Right forelimb (tissue), 1 donor: ENCODE data around the gene PRKAB1.

Source experiments
- DNase-seq: peaks from one replicate; pipeline ENCODE4 v3.0.0-alpha.2; 2018

Gene PRKAB1

GRCh38 chr12:119664642-119665041 lies 3.3 kb upstream of the PRKAB1 start:
- no peak for DNase-seq

GRCh38 chr12:119665164-119665929 lies 2.6 kb upstream of the PRKAB1 start:
- DNase-seq: no peak

- DNase-seq: no peak
Measured at GRCh38 chr12:119666226-119666795, 1.6 kb upstream of the PRKAB1 start.

- no peak for DNase-seq
Measured at GRCh38 chr12:119666900-119667576, 895 bp upstream of the PRKAB1 start.

GRCh38 chr12:119668324-119668841 lies 450 bp downstream of the PRKAB1 start:
- no peak for DNase-seq

- DNase-seq: no peak
Measured at GRCh38 chr12:119669744-119670472, 2.0 kb downstream of the PRKAB1 start.

GRCh38 chr12:119671070-119671469 lies 3.1 kb downstream of the PRKAB1 start:
- DNase-seq: no peak

GRCh38 chr12:119672194-119672593 lies 4.3 kb downstream of the PRKAB1 start:
- no peak for DNase-seq

- no peak for DNase-seq
Measured at GRCh38 chr12:119673634-119674033, 5.7 kb downstream of the PRKAB1 start.

- DNase-seq: no peak
Measured at GRCh38 chr12:119674560-119674959, 6.6 kb downstream of the PRKAB1 start.

- no peak for DNase-seq
Measured at GRCh38 chr12:119676022-119676421, 8.1 kb downstream of the PRKAB1 start.

- no peak for DNase-seq
Measured at GRCh38 chr12:119676573-119676972, 8.6 kb downstream of the PRKAB1 start.

GRCh38 chr12:119678459-119678858 lies 10.5 kb downstream of the PRKAB1 start:
- DNase-seq: no peak

GRCh38 chr12:119679081-119679480 lies 11.1 kb downstream of the PRKAB1 start:
- no peak for DNase-seq

- no peak for DNase-seq
Measured at GRCh38 chr12:119679490-119679889, 11.6 kb downstream of the PRKAB1 start.

GRCh38 chr12:119681111-119681510 lies 13.2 kb downstream of the PRKAB1 start:
- no peak for DNase-seq

GRCh38 chr12:119681728-119682638 lies 14.1 kb downstream of the PRKAB1 start:
- DNase-seq: no peak

- no peak for DNase-seq
Measured at GRCh38 chr12:119682639-119683252, 14.8 kb downstream of the PRKAB1 start.

- no peak for DNase-seq
Measured at GRCh38 chr12:119683413-119683812, 15.5 kb downstream of the PRKAB1 start.

- DNase-seq: no peak
Measured at GRCh38 chr12:119683816-119684215, 15.9 kb downstream of the PRKAB1 start.

GRCh38 chr12:119684711-119685369 lies 16.9 kb downstream of the PRKAB1 start:
- no peak for DNase-seq
